ENCODE data around the gene DYSF.

Gene DYSF

DNA sequence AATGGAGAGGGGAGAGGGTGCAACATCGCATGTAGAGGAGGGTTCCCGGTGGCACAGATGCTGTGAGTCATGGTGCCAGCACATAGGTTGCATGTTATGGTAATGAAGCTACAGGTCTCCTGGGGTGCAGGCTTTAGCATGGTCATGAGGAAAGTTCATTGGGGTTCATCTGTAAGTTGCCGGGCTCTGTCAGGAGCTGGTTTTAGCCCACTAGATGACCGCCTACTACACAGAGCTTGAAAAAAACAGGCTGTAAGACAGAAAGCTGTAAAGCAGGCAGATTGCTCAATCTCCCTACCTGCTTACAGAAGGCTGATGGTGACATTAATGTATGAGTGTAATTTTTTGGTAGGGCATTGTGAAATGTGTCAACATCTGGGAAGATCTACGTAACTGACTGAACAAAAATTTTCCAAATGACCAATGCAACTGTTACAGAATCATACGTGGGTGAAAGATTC lies 23.9 kb downstream of the DYSF start:
- TF ChIP-seq, protein P1, sequence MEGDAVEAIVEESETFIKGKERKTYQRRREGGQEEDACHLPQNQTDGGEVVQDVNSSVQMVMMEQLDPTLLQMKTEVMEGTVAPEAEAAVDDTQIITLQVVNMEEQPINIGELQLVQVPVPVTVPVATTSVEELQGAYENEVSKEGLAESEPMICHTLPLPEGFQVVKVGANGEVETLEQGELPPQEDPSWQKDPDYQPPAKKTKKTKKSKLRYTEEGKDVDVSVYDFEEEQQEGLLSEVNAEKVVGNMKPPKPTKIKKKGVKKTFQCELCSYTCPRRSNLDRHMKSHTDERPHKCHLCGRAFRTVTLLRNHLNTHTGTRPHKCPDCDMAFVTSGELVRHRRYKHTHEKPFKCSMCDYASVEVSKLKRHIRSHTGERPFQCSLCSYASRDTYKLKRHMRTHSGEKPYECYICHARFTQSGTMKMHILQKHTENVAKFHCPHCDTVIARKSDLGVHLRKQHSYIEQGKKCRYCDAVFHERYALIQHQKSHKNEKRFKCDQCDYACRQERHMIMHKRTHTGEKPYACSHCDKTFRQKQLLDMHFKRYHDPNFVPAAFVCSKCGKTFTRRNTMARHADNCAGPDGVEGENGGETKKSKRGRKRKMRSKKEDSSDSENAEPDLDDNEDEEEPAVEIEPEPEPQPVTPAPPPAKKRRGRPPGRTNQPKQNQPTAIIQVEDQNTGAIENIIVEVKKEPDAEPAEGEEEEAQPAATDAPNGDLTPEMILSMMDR (IDR thresholded peaks at IDR 0.05), result no peak

DNA sequence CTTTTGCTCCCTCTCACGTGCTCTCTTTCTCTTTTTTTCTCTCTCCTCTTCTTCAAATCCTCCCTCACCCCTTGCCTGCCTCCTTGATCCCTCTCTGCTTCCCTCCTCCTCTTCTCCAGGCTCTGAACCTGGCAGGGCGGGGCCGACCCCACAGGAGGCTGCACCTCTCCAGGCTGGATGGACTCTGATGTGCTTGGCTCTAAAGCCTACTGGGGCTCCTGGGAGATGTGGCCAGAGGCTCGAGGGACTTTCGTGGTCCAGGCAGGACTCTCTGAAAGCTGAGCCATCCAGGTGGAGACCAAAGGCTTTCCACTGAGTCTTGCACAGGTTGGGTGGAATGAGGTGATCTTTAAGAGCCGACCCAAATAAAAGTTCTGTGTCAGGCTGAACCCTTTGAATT lies 25.4 kb downstream of the DYSF start:
- TF ChIP-seq, protein P1 (IDR thresholded peaks at IDR 0.05), result no peak

DNA sequence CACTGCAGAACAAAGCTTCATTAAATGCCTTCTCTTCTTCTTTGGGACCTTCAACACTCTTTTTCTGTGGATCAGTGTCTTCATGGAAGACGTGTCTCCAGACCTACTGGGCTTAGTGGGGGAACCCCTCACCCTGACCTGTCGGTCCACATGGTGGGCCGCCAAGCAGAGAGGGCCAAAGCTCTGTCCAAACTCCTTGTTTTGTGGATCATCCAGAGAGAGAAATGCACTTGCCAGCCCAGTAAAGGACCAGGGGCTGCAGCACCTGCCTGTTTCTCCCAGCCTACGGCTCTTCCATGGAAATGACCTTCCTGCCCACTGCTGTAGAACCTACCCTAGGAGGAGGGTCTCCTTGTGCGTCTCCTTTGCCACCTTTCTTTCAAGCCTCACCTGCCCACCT lies 25.9 kb downstream of the DYSF start:
- TF ChIP-seq, protein P1 (IDR thresholded peaks at IDR 0.05), result no peak

DNA sequence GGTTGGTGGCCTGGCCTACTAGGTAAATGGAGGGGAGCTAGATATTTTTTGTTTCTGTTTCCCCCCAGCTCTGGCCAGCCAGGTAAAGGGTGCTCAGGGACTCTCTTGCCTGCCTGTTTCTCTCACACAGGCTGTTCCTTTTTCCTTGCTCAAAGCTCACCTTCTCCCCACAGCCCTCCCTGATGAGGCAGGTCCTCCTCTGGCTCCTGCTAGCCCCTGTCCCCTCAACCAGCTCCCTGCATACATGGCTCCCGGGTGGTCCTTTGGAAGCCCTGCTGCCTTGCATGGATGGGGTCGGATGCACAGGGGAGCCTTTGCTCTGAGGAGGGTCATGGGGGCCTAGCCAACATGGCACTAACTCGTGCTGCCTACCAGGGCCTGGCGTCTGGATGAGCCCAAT lies 27.8 kb downstream of the DYSF start:
- TF ChIP-seq, protein P1 (IDR thresholded peaks at IDR 0.05), result no peak

DNA sequence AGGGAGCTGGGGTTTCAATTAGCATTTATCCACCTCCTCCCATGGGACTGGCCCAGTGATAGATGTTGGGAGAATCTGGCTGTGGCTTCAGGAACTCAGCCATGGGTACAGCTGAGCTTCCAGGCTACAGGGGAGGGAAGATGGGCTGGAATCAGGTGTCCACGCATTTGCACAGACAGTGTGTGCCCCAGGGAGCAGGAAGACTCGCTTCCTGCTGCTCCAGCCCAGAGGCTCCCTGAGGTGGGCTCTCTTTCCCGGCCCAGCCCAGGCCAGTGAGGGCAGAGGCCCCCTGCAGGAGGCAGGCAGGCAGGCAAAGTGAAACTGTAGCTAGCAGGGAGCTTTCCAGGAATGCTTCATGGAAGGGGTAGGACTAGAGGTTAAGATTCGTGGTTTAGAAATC lies 28.7 kb downstream of the DYSF start:
- TF ChIP-seq, protein P1 (IDR thresholded peaks at IDR 0.05), result no peak

DNA sequence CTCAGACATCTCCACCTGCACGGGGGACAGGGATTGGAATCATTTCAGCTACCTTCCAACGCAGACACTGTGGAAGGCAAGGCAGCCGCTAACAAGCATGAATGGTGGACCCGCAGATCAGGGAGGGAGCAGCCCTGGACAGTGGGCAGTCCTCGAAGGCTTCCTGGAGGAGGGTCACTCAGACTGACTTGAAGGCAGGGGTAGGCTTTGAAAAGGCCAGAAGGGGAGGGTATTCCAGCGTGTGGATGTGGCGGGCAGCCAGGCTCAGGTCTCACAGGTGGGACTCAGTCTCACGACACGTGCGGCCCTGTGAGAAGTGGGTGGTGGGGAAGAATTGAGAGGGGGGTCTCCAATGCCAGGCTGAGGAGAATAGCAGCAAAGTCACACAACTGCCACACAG lies 29.9 kb downstream of the DYSF start:
- TF ChIP-seq, protein P1 (IDR thresholded peaks at IDR 0.05), result no peak

DNA sequence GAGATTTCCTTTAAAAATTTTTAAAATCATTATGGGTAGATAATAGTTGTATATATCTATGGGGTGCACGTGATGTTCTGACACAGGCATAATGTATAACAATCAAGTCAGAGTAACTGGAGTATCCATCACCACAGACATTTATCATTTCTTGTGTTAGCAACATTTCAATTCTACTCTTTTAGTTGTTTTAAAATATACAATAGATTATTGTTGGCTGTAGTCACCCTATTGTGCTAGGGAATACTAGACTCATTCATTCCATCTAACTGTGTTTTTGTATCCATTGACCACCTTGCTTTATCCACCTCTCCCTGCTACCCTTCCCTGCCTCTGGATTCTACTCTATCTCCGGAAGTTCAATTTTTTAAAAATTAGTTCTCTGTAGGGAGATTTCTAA lies 31.0 kb downstream of the DYSF start:
- TF ChIP-seq, protein P1 (IDR thresholded peaks at IDR 0.05), result no peak
